Measurements from ENCODE around the gene HOXC13.

GRCh38 chr12:53931844-53932581, 6.6 kb upstream of the HOXC13 start:
- TF ChIP-seq CTCF (IDR thresholded peaks at IDR 0.05) (no peak), POLR2A (IDR thresholded peaks at IDR 0.05) (no peak)
